Measurements from ENCODE around the gene KIAA1549.
"Not testable (repeated sequence)": the region's sequence is repeated elsewhere in the genome, so short reads cannot be mapped to it uniquely, and the experiment has no call there.

KIAA1549 gene

GRCh38 chr7:138799336-138800000, 181.7 kb downstream of the KIAA1549 start:
- no peak for DNase-seq

DNA sequence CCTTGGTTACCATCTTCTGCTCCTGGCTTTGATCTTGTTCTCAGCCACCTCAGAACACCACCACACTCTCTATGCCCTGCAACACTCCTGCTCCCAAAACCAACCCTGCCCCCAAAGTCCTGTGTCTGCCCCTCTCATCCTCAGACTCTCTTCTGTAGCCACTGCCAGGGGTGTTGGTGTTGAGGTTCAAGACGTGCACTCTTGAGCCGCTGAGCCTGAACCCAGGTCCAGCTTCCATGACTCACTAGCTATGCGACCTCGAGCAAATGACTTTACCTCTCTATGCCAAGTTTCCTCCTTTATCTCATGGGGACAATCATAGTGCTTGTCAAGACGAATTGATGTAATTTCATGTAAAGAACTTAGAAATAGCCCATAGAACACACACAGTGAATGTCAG, 182.4 kb downstream of the KIAA1549 start:
- DNase-seq = no peak

GRCh38 chr7:138797715-138798320, 183.4 kb downstream of the KIAA1549 start, which contains the start of the genes ATP6V0A4 and TMEM213:
Gene ATP6V0A4 (minus strand): TSS chr7:138798196. CDS start chr7:138771247, 26,949 bp downstream.
Gene TMEM213 (plus strand): TSS chr7:138797994. CDS start chr7:138798105, 111 bp downstream.
- DNase-seq = no peak

- not testable (repeated sequence) for DNase-seq
Measured at GRCh38 chr7:138797046-138797445, 184.1 kb downstream of the KIAA1549 start.

- DNase-seq = no peak
Measured at GRCh38 chr7:138796038-138796615, 185.1 kb downstream of the KIAA1549 start.

DNA sequence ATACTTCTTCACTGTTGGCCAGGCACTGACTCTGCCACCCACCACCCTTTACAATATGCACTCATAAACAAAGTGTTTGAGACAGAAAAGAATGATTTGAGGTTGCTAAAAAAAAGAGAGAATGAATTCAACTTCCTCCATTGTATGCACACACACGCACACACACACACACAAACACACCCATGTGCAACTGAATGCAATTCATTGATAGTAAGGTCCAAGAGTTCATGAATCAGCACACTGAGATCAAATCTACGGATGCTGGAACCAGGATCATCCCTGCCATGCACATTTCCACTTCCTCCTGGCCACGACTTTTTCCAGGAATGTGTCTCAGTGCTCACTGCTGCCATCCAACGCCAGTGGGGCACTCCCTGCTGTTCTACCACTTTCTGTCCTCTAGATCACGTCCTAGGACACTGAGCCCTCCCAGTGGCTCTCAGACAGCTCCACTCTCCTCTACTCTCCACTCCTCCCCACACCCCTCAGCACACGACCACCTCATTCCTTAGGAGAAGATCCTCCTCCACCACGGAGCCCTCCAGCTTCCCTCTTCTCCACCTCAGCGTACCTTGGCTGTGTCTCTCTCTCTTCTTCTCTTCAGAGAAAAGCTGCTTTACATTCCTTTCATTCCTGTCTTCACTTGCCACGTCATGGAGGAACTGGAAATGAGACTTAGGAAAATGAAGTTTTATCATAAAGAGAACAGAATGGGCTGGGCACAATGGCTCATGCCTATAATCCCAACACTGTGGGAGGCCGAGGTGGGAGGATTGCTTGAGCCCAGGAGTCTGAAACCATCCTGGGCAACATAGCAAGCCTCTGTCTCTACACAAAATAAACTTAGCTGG, 195.4 kb downstream of the KIAA1549 start:
- DNase-seq = no peak

- DNase-seq = no peak
Measured at GRCh38 chr7:138784692-138785091, 196.5 kb downstream of the KIAA1549 start.

All from amniotic stem cell (primary cell).